Liver (tissue), 9 donors: ENCODE measurements around the gene ATP5F1D. TPM values are rescaled to one million over a fixed set of nuclear protein-coding genes. Genes with fewer than 3 reads are reported as not detected.

ENCODE experiments used
- DNase-seq: peaks from one replicate; pipeline ENCODE4 v3.0.0-alpha.2; 2017; ENCODE audit warnings: low spot score
- H3K27ac ChIP-seq, 2 donors: one replicate each; pipeline ENCODE4 v1.7.0; 2013; ENCODE audit warnings: inconsistent platforms in 2 of 2, low read length in 2 of 2, control low read depth in 1 of 2, low read depth in 1 of 2, mild to moderate bottlenecking in 1 of 2
- H3K27me3 ChIP-seq, 4 donors: one replicate each; pipeline versions ENCODE4 v1.6.1 to v1.7.0; 2013; ENCODE audit warnings: low read length in 3 of 4, inconsistent platforms in 1 of 4, mild to moderate bottlenecking in 1 of 4, moderate library complexity in 1 of 4; ENCODE audit not compliant: control insufficient read depth in 4 of 4, insufficient read depth in 4 of 4
- H3K36me3 ChIP-seq, 4 donors: one replicate each; pipeline versions ENCODE4 v1.6.1 to v1.7.0; 2013; ENCODE audit warnings: low read length in 3 of 4, mild to moderate bottlenecking in 3 of 4, low read depth in 1 of 4, moderate library complexity in 1 of 4; ENCODE audit not compliant: control insufficient read depth in 4 of 4, insufficient read depth in 3 of 4
- H3K4me1 ChIP-seq, 4 donors: one replicate each; pipeline versions ENCODE4 v1.6.1 to v1.7.0; 2013; ENCODE audit warnings: low read length in 3 of 4, mild to moderate bottlenecking in 3 of 4, moderate library complexity in 1 of 4; ENCODE audit not compliant: control insufficient read depth in 4 of 4, insufficient read depth in 4 of 4
- H3K4me3 ChIP-seq, 3 donors: one replicate each; pipeline versions ENCODE4 v1.6.1 to v1.7.0; 2013; ENCODE audit warnings: low read length in 3 of 3, control low read depth in 1 of 3, low read depth in 1 of 3, mild to moderate bottlenecking in 1 of 3
- H3K9ac ChIP-seq, 2 donors: one replicate each; pipeline ENCODE4 v1.7.0; 2013; ENCODE audit warnings: low read length in 2 of 2, mild to moderate bottlenecking in 2 of 2, moderate library complexity in 2 of 2, control low read depth in 1 of 2, low read depth in 1 of 2
- H3K9me3 ChIP-seq, 4 donors: one replicate each; pipeline versions ENCODE4 v1.6.1 to v1.7.0; 2013; ENCODE audit warnings: low read length in 3 of 4; ENCODE audit not compliant: control insufficient read depth in 4 of 4
- FOXA1 ChIP-seq: IDR thresholded peaks from 2 replicates; pipeline ENCODE4 v1.6.1; 2016; ENCODE audit warnings: antibody characterized with exemption
- HNF4A ChIP-seq, 2 donors: conservative IDR thresholded peaks; 2 replicates each; pipeline ENCODE4 v1.6.1; 2016; ENCODE audit warnings: antibody characterized with exemption in 2 of 2, mild to moderate bottlenecking in 2 of 2
- HNF4G ChIP-seq: IDR thresholded peaks from 2 replicates; pipeline ENCODE4 v1.6.1; 2016; ENCODE audit warnings: antibody characterized with exemption
- NR2F2 ChIP-seq: IDR thresholded peaks from 2 replicates; pipeline ENCODE4 v1.6.1; 2016; ENCODE audit warnings: antibody characterized with exemption
- RAD21 ChIP-seq, 2 donors: IDR thresholded peaks; 2 replicates each; pipeline ENCODE4 v1.6.1; 2016; ENCODE audit warnings: antibody characterized with exemption in 2 of 2, mild to moderate bottlenecking in 2 of 2
- SP1 ChIP-seq: IDR thresholded peaks from 2 replicates; pipeline ENCODE4 v1.6.1; 2018; ENCODE audit warnings: antibody characterized with exemption, mild to moderate bottlenecking
- TAF1 ChIP-seq: conservative IDR thresholded peaks from 2 replicates; pipeline ENCODE4 v1.6.1; 2016; ENCODE audit warnings: antibody characterized with exemption, mild to moderate bottlenecking
- WGBS: extraction: QIAGEN DNeasy Blood & Tissue Kit; methylation state at CpG from one replicate; pipeline ENCODE4 v1.1.7; 2013; 5-methylcytosine and 5-hydroxymethylcytosine counted together
- polyA plus RNA-seq, 2 donors: library from polyadenylated mRNA; stranded (reverse) in 1 of 2; unstranded in 1 of 2; fragments of 200-250 nt in 1 of 2; fragments of >200 nt in 1 of 2; fragmentation: Nextera tagmentation in 1 of 2; extraction: Ambion mirVana in 1 of 2; gene quantifications; one replicate each; pipeline versions ENCODE4 v1.2.1 to v1.2.3, GENCODE V29; 2013 to 2015
- total RNA-seq, 2 donors: library from RNA; depleted of rRNA; stranded (reverse); fragments of >200 nt; gene quantifications; one replicate each; pipeline ENCODE4 v1.2.3, GENCODE V29; 2014
- TF ChIP-seq, protein P1 (sequence below): IDR thresholded peaks from 2 replicates; pipeline ENCODE4 v1.6.1; 2016; ENCODE audit warnings: antibody characterized with exemption
- TF ChIP-seq, protein P2 (sequence below): fragments of 150-350 bp; IDR thresholded peaks from 2 replicates; pipeline ENCODE4 v1.5.1; 2017; ENCODE audit warnings: improper control_type of control experiment, low read depth, low read length; ENCODE audit not compliant: missing input control
- TF ChIP-seq, protein P3 (sequence below): IDR thresholded peaks from 2 replicates; pipeline ENCODE4 v1.6.1; 2016; ENCODE audit warnings: antibody characterized with exemption
- TF ChIP-seq, protein P4 (sequence below): IDR thresholded peaks from 2 replicates; pipeline ENCODE4 v1.6.1; 2016; ENCODE audit warnings: antibody characterized with exemption
- TF ChIP-seq, protein P5 (sequence below): IDR thresholded peaks from 2 replicates; pipeline ENCODE4 v1.6.1; 2016; ENCODE audit warnings: antibody characterized with exemption, mild to moderate bottlenecking
- donor health status: healthy.
- donor health status: healthy.
- donor health status: healthy.
- donor health status: healthy.
- donor health status: healthy.

ATP5F1D gene
- total and polyA plus RNA-seq, 4 donors, result 20.2 to 315 (median 145) TPM

DNA sequence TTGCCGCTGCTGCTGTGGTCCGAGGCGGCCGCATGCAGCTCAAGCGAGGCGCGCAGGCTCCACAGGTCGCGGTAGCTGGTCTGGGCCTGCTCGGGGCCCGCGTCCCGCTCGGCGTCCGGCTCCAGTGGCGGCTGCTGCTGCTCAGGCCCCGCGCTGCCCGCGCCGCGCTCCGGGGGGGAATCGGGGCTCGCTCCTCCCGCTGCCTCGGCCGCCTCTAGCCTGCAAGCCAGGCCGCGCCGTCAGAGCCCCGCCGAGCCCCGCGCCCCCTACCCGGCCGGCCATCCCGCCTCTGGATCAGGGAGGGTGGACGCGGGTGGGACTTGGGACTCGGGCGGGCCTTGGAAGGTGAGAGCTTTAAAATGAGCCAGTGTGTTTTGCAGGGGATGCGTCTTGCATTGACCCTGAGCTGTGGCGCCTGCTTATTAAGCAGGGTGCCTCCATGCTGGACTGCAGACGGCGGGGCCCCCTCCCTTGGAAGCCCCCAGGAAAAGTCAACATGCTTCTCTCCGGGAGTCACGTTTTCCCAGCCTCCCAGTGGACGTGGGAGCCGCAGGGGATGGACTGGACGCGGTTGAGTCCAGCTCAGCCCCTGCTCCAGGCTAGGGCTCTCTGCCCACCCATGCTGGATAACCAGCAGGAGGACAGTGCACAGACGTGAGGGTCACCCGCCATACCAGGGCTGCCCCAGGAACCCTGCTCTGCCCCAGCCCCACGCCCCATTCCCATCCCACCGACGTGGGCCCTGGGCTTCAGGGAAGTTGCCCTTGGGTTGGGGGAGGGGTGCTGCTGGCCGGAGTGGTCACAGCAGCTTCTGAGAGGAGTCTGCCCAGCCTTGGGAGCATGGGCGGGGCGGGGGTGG lies 11.4 kb upstream of the ATP5F1D start:
- DNase-seq, result no peak
- Histone ChIP-seq H3K9ac (no peak overlapping the region), H3K27me3 (no peaks in the 10 kb centered on the region), H3K4me1 (peaks cover 0 to 5% (median under 1%) of the 10 kb centered on the region in 4 donors), H3K4me3 (no peak overlapping the region), H3K9me3 (no peaks in the 10 kb centered on the region), H3K27ac (no peak overlapping the region), H3K36me3 (peaks cover 0 to 15% (median 3%) of the 10 kb centered on the region in 4 donors)
- TF ChIP-seq, protein P1, sequence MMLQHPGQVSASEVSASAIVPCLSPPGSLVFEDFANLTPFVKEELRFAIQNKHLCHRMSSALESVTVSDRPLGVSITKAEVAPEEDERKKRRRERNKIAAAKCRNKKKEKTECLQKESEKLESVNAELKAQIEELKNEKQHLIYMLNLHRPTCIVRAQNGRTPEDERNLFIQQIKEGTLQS, result no peak
- TF ChIP-seq, protein P2, sequence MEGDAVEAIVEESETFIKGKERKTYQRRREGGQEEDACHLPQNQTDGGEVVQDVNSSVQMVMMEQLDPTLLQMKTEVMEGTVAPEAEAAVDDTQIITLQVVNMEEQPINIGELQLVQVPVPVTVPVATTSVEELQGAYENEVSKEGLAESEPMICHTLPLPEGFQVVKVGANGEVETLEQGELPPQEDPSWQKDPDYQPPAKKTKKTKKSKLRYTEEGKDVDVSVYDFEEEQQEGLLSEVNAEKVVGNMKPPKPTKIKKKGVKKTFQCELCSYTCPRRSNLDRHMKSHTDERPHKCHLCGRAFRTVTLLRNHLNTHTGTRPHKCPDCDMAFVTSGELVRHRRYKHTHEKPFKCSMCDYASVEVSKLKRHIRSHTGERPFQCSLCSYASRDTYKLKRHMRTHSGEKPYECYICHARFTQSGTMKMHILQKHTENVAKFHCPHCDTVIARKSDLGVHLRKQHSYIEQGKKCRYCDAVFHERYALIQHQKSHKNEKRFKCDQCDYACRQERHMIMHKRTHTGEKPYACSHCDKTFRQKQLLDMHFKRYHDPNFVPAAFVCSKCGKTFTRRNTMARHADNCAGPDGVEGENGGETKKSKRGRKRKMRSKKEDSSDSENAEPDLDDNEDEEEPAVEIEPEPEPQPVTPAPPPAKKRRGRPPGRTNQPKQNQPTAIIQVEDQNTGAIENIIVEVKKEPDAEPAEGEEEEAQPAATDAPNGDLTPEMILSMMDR, result no peak
- no peak for TF ChIP-seq FOXA1
- no peak for TF ChIP-seq RAD21 (IDR thresholded peaks at IDR 0.05)
- TF ChIP-seq, protein P3, sequence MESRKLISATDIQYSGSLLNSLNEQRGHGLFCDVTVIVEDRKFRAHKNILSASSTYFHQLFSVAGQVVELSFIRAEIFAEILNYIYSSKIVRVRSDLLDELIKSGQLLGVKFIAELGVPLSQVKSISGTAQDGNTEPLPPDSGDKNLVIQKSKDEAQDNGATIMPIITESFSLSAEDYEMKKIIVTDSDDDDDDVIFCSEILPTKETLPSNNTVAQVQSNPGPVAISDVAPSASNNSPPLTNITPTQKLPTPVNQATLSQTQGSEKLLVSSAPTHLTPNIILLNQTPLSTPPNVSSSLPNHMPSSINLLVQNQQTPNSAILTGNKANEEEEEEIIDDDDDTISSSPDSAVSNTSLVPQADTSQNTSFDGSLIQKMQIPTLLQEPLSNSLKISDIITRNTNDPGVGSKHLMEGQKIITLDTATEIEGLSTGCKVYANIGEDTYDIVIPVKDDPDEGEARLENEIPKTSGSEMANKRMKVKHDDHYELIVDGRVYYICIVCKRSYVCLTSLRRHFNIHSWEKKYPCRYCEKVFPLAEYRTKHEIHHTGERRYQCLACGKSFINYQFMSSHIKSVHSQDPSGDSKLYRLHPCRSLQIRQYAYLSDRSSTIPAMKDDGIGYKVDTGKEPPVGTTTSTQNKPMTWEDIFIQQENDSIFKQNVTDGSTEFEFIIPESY, result no peak
- no peak for TF ChIP-seq HNF4A (conservative IDR thresholded peaks at IDR 0.05)
- no peak for TF ChIP-seq TAF1
- TF ChIP-seq HNF4G, result no peak
- TF ChIP-seq, protein P4, sequence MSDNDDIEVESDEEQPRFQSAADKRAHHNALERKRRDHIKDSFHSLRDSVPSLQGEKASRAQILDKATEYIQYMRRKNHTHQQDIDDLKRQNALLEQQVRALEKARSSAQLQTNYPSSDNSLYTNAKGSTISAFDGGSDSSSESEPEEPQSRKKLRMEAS, result no peak
- TF ChIP-seq SP1, result no peak
- TF ChIP-seq NR2F2, result no peak
- TF ChIP-seq, protein P5, sequence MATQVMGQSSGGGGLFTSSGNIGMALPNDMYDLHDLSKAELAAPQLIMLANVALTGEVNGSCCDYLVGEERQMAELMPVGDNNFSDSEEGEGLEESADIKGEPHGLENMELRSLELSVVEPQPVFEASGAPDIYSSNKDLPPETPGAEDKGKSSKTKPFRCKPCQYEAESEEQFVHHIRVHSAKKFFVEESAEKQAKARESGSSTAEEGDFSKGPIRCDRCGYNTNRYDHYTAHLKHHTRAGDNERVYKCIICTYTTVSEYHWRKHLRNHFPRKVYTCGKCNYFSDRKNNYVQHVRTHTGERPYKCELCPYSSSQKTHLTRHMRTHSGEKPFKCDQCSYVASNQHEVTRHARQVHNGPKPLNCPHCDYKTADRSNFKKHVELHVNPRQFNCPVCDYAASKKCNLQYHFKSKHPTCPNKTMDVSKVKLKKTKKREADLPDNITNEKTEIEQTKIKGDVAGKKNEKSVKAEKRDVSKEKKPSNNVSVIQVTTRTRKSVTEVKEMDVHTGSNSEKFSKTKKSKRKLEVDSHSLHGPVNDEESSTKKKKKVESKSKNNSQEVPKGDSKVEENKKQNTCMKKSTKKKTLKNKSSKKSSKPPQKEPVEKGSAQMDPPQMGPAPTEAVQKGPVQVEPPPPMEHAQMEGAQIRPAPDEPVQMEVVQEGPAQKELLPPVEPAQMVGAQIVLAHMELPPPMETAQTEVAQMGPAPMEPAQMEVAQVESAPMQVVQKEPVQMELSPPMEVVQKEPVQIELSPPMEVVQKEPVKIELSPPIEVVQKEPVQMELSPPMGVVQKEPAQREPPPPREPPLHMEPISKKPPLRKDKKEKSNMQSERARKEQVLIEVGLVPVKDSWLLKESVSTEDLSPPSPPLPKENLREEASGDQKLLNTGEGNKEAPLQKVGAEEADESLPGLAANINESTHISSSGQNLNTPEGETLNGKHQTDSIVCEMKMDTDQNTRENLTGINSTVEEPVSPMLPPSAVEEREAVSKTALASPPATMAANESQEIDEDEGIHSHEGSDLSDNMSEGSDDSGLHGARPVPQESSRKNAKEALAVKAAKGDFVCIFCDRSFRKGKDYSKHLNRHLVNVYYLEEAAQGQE, result no peak
- 81% methylated on average over 61 of the region's 61 CpGs for WGBS
